ENCODE measurements around the gene PDP2. TPM values are rescaled to one million over a fixed set of nuclear protein-coding genes. Genes with fewer than 3 reads are reported as not detected.

The PDP2 gene
- polyA plus RNA-seq, 1 donor from 2014 or later: 4.2 TPM

- TF ChIP-seq MXI1 (conservative IDR thresholded peaks at IDR 0.05; ENCODE audit: poor library complexity, severe bottlenecking): no peak
- TF ChIP-seq EZH2 (IDR thresholded peaks at IDR 0.05; ENCODE audit: borderline replicate concordance, insufficient read depth, low read length, poor library complexity, severe bottlenecking): no peak
- TF ChIP-seq EP300 (conservative IDR thresholded peaks at IDR 0.05; ENCODE audit: poor library complexity, severe bottlenecking): no peak
- TF ChIP-seq REST (IDR thresholded peaks at IDR 0.05; ENCODE audit: borderline replicate concordance): no peak
- TF ChIP-seq RAD21 (conservative IDR thresholded peaks at IDR 0.05): no peak
- TF ChIP-seq TAF1 (IDR thresholded peaks at IDR 0.05; ENCODE audit: low read depth): no peak
- TF ChIP-seq POLR2AphosphoS5 (IDR thresholded peaks at IDR 0.05): no peak
- no peak for TF ChIP-seq CTCF (IDR thresholded peaks at IDR 0.05; ENCODE audit: poor library complexity, severe bottlenecking)
- no peak for TF ChIP-seq SMC3 (conservative IDR thresholded peaks at IDR 0.05; ENCODE audit: poor library complexity)
- no peaks in the 10 kb centered on the region for H3F3A ChIP-seq (ENCODE audit: insufficient read depth, low read length, poor library complexity, severe bottlenecking)
- H4K20me1 ChIP-seq (ENCODE audit: insufficient read depth): no peaks in the 10 kb centered on the region
- peaks cover 19% of the 10 kb centered on the region for H3K79me2 ChIP-seq (replicated peaks; ENCODE audit: insufficient read depth, low read length)
- H3K27ac ChIP-seq (ENCODE audit: low read length): no peak overlapping the region
- no peaks in the 10 kb centered on the region for H3K9me3 ChIP-seq (ENCODE audit: low read length)
- no peaks in the 10 kb centered on the region for H3K36me3 ChIP-seq (ENCODE audit: insufficient read depth, low read length)
- no peak overlapping the region for H3K4me3 ChIP-seq (ENCODE audit: low read length)
- H3K27me3 ChIP-seq (ENCODE audit: insufficient read depth, low read depth, low read length): no peaks in the 10 kb centered on the region
- no peak overlapping the region for H3K4me2 ChIP-seq (ENCODE audit: low read length)
- no peak overlapping the region for H3K9ac ChIP-seq (ENCODE audit: low read length)
- H3K9me2 ChIP-seq (ENCODE audit: insufficient read depth, low read length): no peaks in the 10 kb centered on the region
- no peak overlapping the region for H2AFZ ChIP-seq (ENCODE audit: low read depth, low read length)
Measured at GRCh38 chr16:66832661-66833305, 47.5 kb upstream of the PDP2 start.

GRCh38 chr16:66834746-66835145 lies 45.6 kb upstream of the PDP2 start:
- Histone ChIP-seq H3K9me3 (ENCODE audit: low read length) (no peaks in the 10 kb centered on the region), H3K9me2 (ENCODE audit: insufficient read depth, low read length) (no peaks in the 10 kb centered on the region), H3K27ac (ENCODE audit: low read length) (no peak overlapping the region), H2AFZ (ENCODE audit: low read depth, low read length) (no peak overlapping the region), H4K20me1 (ENCODE audit: insufficient read depth) (no peaks in the 10 kb centered on the region), H3F3A (ENCODE audit: insufficient read depth, low read length, poor library complexity, severe bottlenecking) (no peaks in the 10 kb centered on the region), H3K27me3 (ENCODE audit: insufficient read depth, low read depth, low read length) (no peaks in the 10 kb centered on the region), H3K36me3 (ENCODE audit: insufficient read depth, low read length) (no peaks in the 10 kb centered on the region), H3K4me3 (ENCODE audit: low read length) (no peak overlapping the region), H3K79me2 (replicated peaks; ENCODE audit: insufficient read depth, low read length) (peaks cover 5% of the 10 kb centered on the region), H3K9ac (ENCODE audit: low read length) (no peak overlapping the region), H3K4me2 (ENCODE audit: low read length) (no peak overlapping the region)
- TF ChIP-seq TAF1 (IDR thresholded peaks at IDR 0.05; ENCODE audit: low read depth) (no peak), POLR2AphosphoS5 (IDR thresholded peaks at IDR 0.05) (no peak), CTCF (IDR thresholded peaks at IDR 0.05; ENCODE audit: poor library complexity, severe bottlenecking) (no peak), EP300 (conservative IDR thresholded peaks at IDR 0.05; ENCODE audit: poor library complexity, severe bottlenecking) (no peak), SMC3 (conservative IDR thresholded peaks at IDR 0.05; ENCODE audit: poor library complexity) (no peak), EZH2 (IDR thresholded peaks at IDR 0.05; ENCODE audit: borderline replicate concordance, insufficient read depth, low read length, poor library complexity, severe bottlenecking) (no peak), REST (IDR thresholded peaks at IDR 0.05; ENCODE audit: borderline replicate concordance) (no peak), RAD21 (conservative IDR thresholded peaks at IDR 0.05) (no peak), MXI1 (conservative IDR thresholded peaks at IDR 0.05; ENCODE audit: poor library complexity, severe bottlenecking) (no peak)
